NB4 (cell line): ENCODE data around the gene ADORA1.

Experiments used
- DNase-seq: peaks from one replicate; pipeline ENCODE4 v3.0.0; 2010; ENCODE audit warnings: low read depth
- H3K4me3 ChIP-seq: one replicate; pipeline ENCODE4 v1.5.1; 2011; ENCODE audit warnings: mild to moderate bottlenecking, low read depth, low read length, moderate library complexity
- CTCF ChIP-seq: IDR thresholded peaks from one replicate; pipeline ENCODE4 v1.5.1; 2012; ENCODE audit warnings: low read depth, low read length
- MAX ChIP-seq: IDR thresholded peaks from 2 replicates; pipeline ENCODE4 v1.6.1; 2011; ENCODE audit warnings: low read depth, low read length
- MYC ChIP-seq: IDR thresholded peaks from 2 replicates; pipeline ENCODE4 v1.6.1; 2011; ENCODE audit warnings: low read depth, low read length
- POLR2A ChIP-seq: IDR thresholded peaks from 2 replicates; pipeline ENCODE4 v1.6.1; 2011; ENCODE audit warnings: mild to moderate bottlenecking; ENCODE audit not compliant: insufficient read length; ENCODE audit errors: extremely low read depth

Gene ADORA1

GRCh38 chr1:203167913-203168200, 40.3 kb downstream of the ADORA1 start:
- TF ChIP-seq MAX (no peak), MYC (no peak), POLR2A (no peak)
- H3K4me3 ChIP-seq, result no peak overlapping the region
- DNase-seq, result no peak

GRCh38 chr1:203168256-203168786, 40.8 kb downstream of the ADORA1 start:
- TF ChIP-seq CTCF (no peak), POLR2A (no peak), MAX (no peak), MYC (no peak)
- DNase-seq, result no peak
- no peak overlapping the region for H3K4me3 ChIP-seq

GRCh38 chr1:203168991-203169390, 41.5 kb downstream of the ADORA1 start:
- no peak for TF ChIP-seq MYC
- no peak for TF ChIP-seq MAX
- no peak for TF ChIP-seq CTCF
- no peak for TF ChIP-seq POLR2A
- no peak for DNase-seq
- H3K4me3 ChIP-seq, result no peak overlapping the region

GRCh38 chr1:203169770-203170520, 42.4 kb downstream of the ADORA1 start:
- TF ChIP-seq POLR2A, result no peak
- no peak for TF ChIP-seq MAX
- TF ChIP-seq MYC, result no peak
- TF ChIP-seq CTCF, result no peak
- H3K4me3 ChIP-seq, result no peak overlapping the region

GRCh38 chr1:203170625-203171330, 43.3 kb downstream of the ADORA1 start:
- TF ChIP-seq POLR2A (no peak), CTCF (no peak), MYC (no peak), MAX (no peak)
- no peak overlapping the region for H3K4me3 ChIP-seq
- no peak for DNase-seq

More at GRCh38 chr1:203169770-203170520, 42.4 kb downstream of the ADORA1 start:
- DNase-seq, result no peak
